NCI-H345 (cell line): ENCODE results near the gene AGGF1.
"Not testable (repeated sequence)": the region's sequence is repeated elsewhere in the genome, so short reads cannot be mapped to it uniquely, and the experiment has no call there.

Experiments used
- DNase-seq: peaks from one replicate; lab custom pipeline; 2025; lab: John Stamatoyannopoulos, UW

AGGF1 gene

GRCh38 chr5:77086368-77086688 is 56.1 kb downstream of the AGGF1 start:
- peak; percentile 42 for DNase-seq

- peak; percentile 30 for DNase-seq
These were observed 56.7 kb downstream of the AGGF1 start, which contains the start of gene ZBED3 for GRCh38 chr5:77086689-77087483. Gene ZBED3, minus strand, starts transcription at chr5:77087285. Its CDS starts 9,407 bp downstream, at chr5:77077878.

GRCh38 chr5:77087484-77088261 is 57.5 kb downstream of the AGGF1 start:
- no peak for DNase-seq

DNA sequence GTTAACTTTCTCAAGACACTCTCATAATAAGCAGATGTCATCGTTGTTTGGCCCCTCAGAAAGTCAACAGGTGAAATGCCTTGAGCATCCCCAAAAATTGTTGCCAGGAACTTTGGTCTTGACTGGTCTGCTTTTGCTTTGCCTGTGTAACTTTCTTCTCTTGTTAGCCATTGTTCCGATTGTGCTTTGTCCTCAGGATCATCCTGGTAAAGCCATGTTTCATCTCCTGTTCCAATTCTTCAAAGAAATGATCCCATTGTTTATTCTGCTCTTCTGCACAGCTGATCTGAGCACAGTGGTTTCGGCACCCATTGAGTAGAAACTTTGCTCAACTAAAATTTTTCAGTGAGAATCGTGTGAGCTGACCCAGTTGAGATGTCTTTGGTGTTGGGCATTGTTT is 65.0 kb downstream of the AGGF1 start:
- DNase-seq = no peak

DNA sequence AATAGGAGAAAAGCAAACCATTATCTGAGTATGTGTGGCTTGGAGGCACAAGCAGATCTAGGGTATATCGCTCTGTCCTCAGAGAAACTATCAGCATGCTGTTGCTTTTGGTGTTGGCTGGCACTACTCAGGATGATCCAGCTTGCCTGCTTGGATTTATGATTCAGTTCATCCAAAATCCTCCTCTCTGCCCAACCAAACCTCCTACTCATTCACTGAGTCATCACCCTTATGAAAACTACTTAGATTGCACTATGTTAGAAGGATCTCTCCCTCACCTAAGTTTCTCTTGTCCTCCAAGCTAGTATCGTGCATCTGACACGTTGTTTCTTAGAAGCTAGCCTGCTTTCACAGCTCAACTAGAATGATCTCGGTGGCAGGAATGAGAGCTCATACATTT is 71.1 kb downstream of the AGGF1 start:
- no peak for DNase-seq

DNA sequence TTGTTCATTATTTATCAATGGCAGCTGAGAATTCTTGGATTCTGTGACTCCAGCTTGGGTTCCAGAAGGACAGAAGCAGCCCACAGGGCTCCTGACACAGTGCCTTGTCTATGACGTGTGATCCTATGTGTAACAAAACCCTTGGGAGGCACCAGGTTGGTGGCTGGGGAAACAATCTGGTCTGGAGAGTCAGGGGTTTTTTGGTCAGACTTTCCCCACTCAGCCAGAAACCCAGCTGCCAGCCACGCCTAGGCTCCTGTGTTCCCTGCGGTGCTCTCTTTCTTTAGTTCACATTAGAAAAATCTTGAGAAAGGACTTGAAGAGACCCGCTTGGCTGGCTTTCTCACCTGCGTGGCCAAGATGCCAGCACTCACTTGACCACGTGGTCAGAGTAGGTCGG is 72.3 kb downstream of the AGGF1 start:
- no peak for DNase-seq

GRCh38 chr5:77103457-77103856 is 73.3 kb downstream of the AGGF1 start:
- DNase-seq = no peak

DNA sequence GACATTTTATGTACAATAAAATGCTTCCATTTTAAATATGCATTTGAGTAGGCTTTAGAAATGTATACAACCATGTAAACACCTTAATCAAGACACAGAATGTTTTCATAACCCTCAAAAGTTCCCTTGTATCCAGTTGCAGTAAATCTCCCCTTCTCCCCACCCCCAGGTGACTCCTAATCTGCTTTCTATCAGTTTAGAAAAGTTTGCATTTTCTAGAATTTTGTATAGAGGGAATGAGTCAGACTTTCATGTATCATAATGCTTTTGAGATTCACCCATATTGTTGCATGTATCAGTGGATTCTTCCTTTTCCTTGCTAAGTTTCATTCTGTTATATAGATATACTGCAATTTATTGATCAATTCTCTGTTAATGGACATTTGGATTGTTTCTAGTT is 74.6 kb downstream of the AGGF1 start:
- DNase-seq = no peak

GRCh38 chr5:77107035-77107434 is 76.8 kb downstream of the AGGF1 start:
- DNase-seq = not testable (repeated sequence)
